ENCODE results near the gene RSPH9.
"Not testable (repeated sequence)": the region's sequence is repeated elsewhere in the genome, so short reads cannot be mapped to it uniquely, and the experiment has no call there.

RSPH9 gene

GRCh38 chr6:43698584-43699349 lies 53.9 kb downstream of the RSPH9 start:
- Histone ChIP-seq H3K27me3 (no peaks in the 10 kb centered on the region), H3K9me3 (no peaks in the 10 kb centered on the region), H3K4me3 (ENCODE audit: low read depth, low read length) (no peak overlapping the region), H3K36me3 (no peaks in the 10 kb centered on the region), H3K4me1 (peaks cover 31% of the 10 kb centered on the region)
- no peak for TF ChIP-seq CTCF (IDR thresholded peaks at IDR 0.05; ENCODE audit: low read depth, low read length)
- no peak for DNase-seq

GRCh38 chr6:43699564-43700186 lies 54.8 kb downstream of the RSPH9 start:
- peaks cover 33% of the 10 kb centered on the region for H3K4me1 ChIP-seq
- TF ChIP-seq CTCF (IDR thresholded peaks at IDR 0.05; ENCODE audit: low read depth, low read length): no peak
- H3K9me3 ChIP-seq: no peaks in the 10 kb centered on the region
- H3K36me3 ChIP-seq: no peaks in the 10 kb centered on the region
- H3K4me3 ChIP-seq (ENCODE audit: low read depth, low read length): no peak overlapping the region
- H3K27me3 ChIP-seq: no peaks in the 10 kb centered on the region
- no peak for DNase-seq

- DNase-seq; H3K4me3 ChIP-seq (ENCODE audit: low read depth, low read length); H3K36me3 ChIP-seq; H3K9me3 ChIP-seq; H3K27me3 ChIP-seq: not testable (repeated sequence)
- peaks cover 33% of the 10 kb centered on the region for H3K4me1 ChIP-seq
These were observed 56.2 kb downstream of the RSPH9 start for GRCh38 chr6:43700939-43701560.

GRCh38 chr6:43702171-43702533 lies 57.3 kb downstream of the RSPH9 start:
- no peak for TF ChIP-seq CTCF (IDR thresholded peaks at IDR 0.05; ENCODE audit: low read depth, low read length)
- H3K27me3 ChIP-seq: no peaks in the 10 kb centered on the region
- H3K4me3 ChIP-seq (ENCODE audit: low read depth, low read length): no peak overlapping the region
- no peak for DNase-seq
- H3K4me1 ChIP-seq: peaks cover 33% of the 10 kb centered on the region
- H3K9me3 ChIP-seq: no peaks in the 10 kb centered on the region
- no peaks in the 10 kb centered on the region for H3K36me3 ChIP-seq

GRCh38 chr6:43702534-43703440 lies 58.0 kb downstream of the RSPH9 start:
- Histone ChIP-seq H3K36me3 (no peaks in the 10 kb centered on the region), H3K4me1 (peaks cover 33% of the 10 kb centered on the region), H3K4me3 (ENCODE audit: low read depth, low read length) (no peak overlapping the region), H3K27me3 (no peaks in the 10 kb centered on the region), H3K9me3 (no peaks in the 10 kb centered on the region)
- peak; percentile 89 for DNase-seq
- TF ChIP-seq CTCF (IDR thresholded peaks at IDR 0.05; ENCODE audit: low read depth, low read length): no peak

Measured in BE2C (cell line).